DOHH2 (cell line): ENCODE measurements around the gene C11orf71.

Experiments
- H3F3A ChIP-seq: fragments of 200-600 bp; sonication (generic), shearing (Covaris generic); 2 replicates; pipeline ENCODE4 v1.6.0; 2016; ENCODE audit warnings: antibody characterized with exemption, mild to moderate bottlenecking; ENCODE audit not compliant: control insufficient read depth, insufficient read depth
- H3K27ac ChIP-seq: fragments of 200-600 bp; sonication (generic); 2 replicates; pipeline ENCODE4 v1.5.1; 2014; ENCODE audit warnings: low read depth, mild to moderate bottlenecking, low read length, moderate library complexity
- H3K27me3 ChIP-seq: fragments of 200-600 bp; sonication (generic); 2 replicates; pipeline ENCODE4 v1.6.1; 2014; ENCODE audit warnings: mild to moderate bottlenecking, low read length, mixed read lengths; ENCODE audit not compliant: control insufficient read depth
- H3K36me3 ChIP-seq: fragments of 200-600 bp; sonication (generic); 2 replicates; pipeline ENCODE4 v1.6.1; 2014; ENCODE audit warnings: mild to moderate bottlenecking, low read length, moderate library complexity, mixed read lengths; ENCODE audit not compliant: control insufficient read depth
- H3K4me1 ChIP-seq: fragments of 200-600 bp; sonication (generic); 2 replicates; pipeline ENCODE4 v1.6.1; 2014; ENCODE audit warnings: mild to moderate bottlenecking, low read length, mixed read lengths; ENCODE audit not compliant: control insufficient read depth
- H3K4me2 ChIP-seq: fragments of 200-600 bp; sonication (generic); 2 replicates; pipeline ENCODE4 v1.6.0; 2014; ENCODE audit warnings: mild to moderate bottlenecking, low read length, moderate library complexity
- H3K4me3 ChIP-seq: fragments of 200-600 bp; sonication (generic); 2 replicates; pipeline ENCODE4 v1.5.1; 2014; ENCODE audit warnings: mild to moderate bottlenecking, low read length, mixed read lengths
- H3K79me2 ChIP-seq: fragments of 200-600 bp; sonication (generic); 2 replicates; pipeline ENCODE4 v1.6.1; 2014; ENCODE audit warnings: mild to moderate bottlenecking, low read length, mixed read lengths; ENCODE audit not compliant: control insufficient read depth
- H3K9me2 ChIP-seq: fragments of 200-600 bp; sonication (generic); replicated peaks from 2 replicates; pipeline ENCODE4 v1.6.1; 2014; ENCODE audit warnings: mild to moderate bottlenecking, low read length, mixed read lengths; ENCODE audit not compliant: control insufficient read depth
- H3K9me3 ChIP-seq: fragments of 200-600 bp; sonication (generic); 2 replicates; pipeline ENCODE4 v1.6.1; 2014; ENCODE audit warnings: antibody characterized with exemption, low read length, mixed read lengths; ENCODE audit not compliant: control insufficient read depth, insufficient read depth
- H4K20me1 ChIP-seq: fragments of 200-600 bp; sonication (generic); 2 replicates; pipeline ENCODE4 v1.6.0; 2014; ENCODE audit warnings: low read depth, mild to moderate bottlenecking, antibody characterized with exemption, low read length, moderate library complexity; ENCODE audit not compliant: control insufficient read depth, insufficient read depth
- EZH2phosphoT487 ChIP-seq: fragments of 200-600 bp; sonication (generic); IDR thresholded peaks from 2 replicates; pipeline ENCODE4 v1.6.1; 2017; ENCODE audit warnings: borderline replicate concordance, mild to moderate bottlenecking, antibody characterized with exemption, low read length, moderate library complexity, mixed read lengths
- TF ChIP-seq, protein P1 (sequence below): fragments of 200-600 bp; sonication (generic); IDR thresholded peaks from one replicate; pipeline ENCODE4 v1.5.1; 2014; ENCODE audit warnings: antibody characterized with exemption, mild to moderate bottlenecking, low read depth, low read length; ENCODE audit not compliant: poor library complexity, severe bottlenecking

The C11orf71 gene

DNA sequence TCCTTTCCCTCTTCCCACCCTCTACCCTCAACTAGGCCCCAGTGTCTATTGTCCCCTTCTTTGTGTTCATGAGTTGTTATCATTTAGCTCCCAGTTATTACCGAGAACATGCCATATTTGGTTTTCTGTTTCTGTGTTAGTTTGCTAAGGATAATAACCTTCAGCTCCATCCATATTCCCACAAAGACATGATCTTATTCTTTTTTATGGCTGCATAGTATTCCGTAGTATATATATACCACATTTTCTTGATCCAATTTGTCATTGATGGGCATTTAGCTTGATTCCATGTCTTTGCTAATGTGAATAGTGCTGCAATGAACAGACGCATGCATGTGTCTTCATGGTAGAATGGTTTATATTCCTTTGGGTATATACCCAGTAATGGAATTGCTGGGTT lies 17.8 kb downstream of the C11orf71 start:
- no peak for TF ChIP-seq EZH2phosphoT487
- TF ChIP-seq, protein P1, sequence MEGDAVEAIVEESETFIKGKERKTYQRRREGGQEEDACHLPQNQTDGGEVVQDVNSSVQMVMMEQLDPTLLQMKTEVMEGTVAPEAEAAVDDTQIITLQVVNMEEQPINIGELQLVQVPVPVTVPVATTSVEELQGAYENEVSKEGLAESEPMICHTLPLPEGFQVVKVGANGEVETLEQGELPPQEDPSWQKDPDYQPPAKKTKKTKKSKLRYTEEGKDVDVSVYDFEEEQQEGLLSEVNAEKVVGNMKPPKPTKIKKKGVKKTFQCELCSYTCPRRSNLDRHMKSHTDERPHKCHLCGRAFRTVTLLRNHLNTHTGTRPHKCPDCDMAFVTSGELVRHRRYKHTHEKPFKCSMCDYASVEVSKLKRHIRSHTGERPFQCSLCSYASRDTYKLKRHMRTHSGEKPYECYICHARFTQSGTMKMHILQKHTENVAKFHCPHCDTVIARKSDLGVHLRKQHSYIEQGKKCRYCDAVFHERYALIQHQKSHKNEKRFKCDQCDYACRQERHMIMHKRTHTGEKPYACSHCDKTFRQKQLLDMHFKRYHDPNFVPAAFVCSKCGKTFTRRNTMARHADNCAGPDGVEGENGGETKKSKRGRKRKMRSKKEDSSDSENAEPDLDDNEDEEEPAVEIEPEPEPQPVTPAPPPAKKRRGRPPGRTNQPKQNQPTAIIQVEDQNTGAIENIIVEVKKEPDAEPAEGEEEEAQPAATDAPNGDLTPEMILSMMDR = no peak
- Histone ChIP-seq H3K4me1 (no peaks in the 10 kb centered on the region), H3K79me2 (no peaks in the 10 kb centered on the region), H3K9me3 (no peaks in the 10 kb centered on the region), H3F3A (no peaks in the 10 kb centered on the region), H4K20me1 (no peaks in the 10 kb centered on the region), H3K4me3 (no peak overlapping the region), H3K9me2 (no peaks in the 10 kb centered on the region), H3K27ac (no peak overlapping the region), H3K36me3 (no peaks in the 10 kb centered on the region), H3K27me3 (peaks cover 16% of the 10 kb centered on the region; the same call in 1 of the 2 replicates), H3K4me2 (no peak overlapping the region)

DNA sequence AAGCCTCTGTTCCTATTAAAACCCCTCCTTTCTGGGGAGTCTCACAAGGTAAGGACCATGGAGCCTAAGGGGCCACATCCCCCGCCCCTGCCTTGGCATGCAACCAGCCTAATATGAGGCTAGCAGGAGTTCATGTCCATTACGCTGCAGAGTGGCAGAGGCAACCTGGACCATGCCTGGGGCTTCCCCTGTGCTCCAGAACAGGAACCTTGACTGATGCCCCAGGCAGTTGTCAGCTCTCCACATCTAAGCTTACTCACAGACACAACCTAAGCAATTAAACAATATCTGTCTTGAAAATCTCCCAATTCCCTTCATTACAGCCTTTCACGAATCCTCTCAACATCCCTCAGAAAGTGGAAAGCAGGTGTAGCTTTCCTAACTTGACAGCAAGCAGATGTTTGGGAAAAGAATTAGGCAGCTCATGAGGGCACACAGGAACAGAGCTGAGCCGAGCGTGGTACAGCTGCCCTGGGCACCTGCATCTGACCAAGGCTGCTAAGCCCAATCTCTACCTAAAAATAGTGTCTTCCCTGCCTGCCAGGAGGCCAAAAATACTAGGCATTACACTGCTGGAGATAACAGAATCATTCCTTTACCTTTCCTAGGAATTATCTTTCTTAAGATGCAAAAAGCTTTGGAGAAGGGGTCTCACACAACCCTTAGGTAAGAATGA lies 20.8 kb downstream of the C11orf71 start:
- Histone ChIP-seq H4K20me1 (no peaks in the 10 kb centered on the region), H3K36me3 (no peaks in the 10 kb centered on the region), H3K4me3 (no peak overlapping the region), H3K27ac (no peak overlapping the region), H3K27me3 (peaks cover 24% of the 10 kb centered on the region), H3K79me2 (no peaks in the 10 kb centered on the region), H3K9me3 (no peaks in the 10 kb centered on the region), H3K4me2 (no peak overlapping the region), H3K9me2 (no peaks in the 10 kb centered on the region; the same call in 1 of the 2 replicates), H3F3A (no peaks in the 10 kb centered on the region), H3K4me1 (no peaks in the 10 kb centered on the region)
- TF ChIP-seq, protein P1 = no peak
- no peak for TF ChIP-seq EZH2phosphoT487

DNA sequence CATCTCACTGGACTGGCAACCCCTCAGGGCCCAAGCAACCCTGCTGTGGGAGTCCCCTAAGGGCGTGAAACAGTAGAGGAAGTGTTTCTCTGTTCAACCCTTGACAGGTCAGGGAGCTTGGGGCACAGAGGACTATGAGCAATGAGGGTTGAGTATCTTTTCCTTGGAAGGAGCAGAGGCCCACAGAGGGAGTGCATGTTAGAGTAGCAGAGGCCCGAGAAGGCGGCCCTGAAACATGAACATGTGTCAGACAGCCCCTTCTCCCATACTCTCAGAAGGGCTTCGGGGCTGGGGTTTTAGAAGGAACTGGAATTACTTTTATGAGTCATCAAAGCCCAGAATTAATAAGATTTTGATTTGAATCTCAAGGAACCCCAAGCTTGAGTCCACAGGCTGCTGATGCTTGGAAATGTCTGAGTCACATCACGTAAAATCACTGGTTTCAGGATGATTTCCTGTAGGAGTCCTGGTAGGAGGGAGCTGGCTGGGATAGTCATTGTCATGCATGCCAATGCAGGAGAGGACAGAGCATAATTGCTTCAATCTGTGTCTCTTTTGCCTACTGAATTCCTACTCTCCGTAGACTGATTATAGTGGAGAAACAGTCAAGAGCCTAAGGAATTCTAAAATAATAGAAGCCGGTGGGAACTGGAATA lies 22.6 kb downstream of the C11orf71 start:
- Histone ChIP-seq H4K20me1 (no peaks in the 10 kb centered on the region), H3K36me3 (no peaks in the 10 kb centered on the region), H3K9me2 (no peaks in the 10 kb centered on the region; the same call in 1 of the 2 replicates), H3K79me2 (no peaks in the 10 kb centered on the region), H3K4me3 (no peak overlapping the region), H3K27ac (no peak overlapping the region), H3K4me2 (no peak overlapping the region), H3K4me1 (no peaks in the 10 kb centered on the region), H3F3A (no peaks in the 10 kb centered on the region), H3K27me3 (peaks cover 24% of the 10 kb centered on the region), H3K9me3 (no peaks in the 10 kb centered on the region)
- TF ChIP-seq EZH2phosphoT487 = no peak
- TF ChIP-seq, protein P1 = no peak
